Activated B cell treated with CpG ODN at 0.5 μM for 24 hours (primary cell): Measurements from ENCODE around the gene SUPT6H. TPM values are rescaled to one million over a fixed set of nuclear protein-coding genes. Genes with fewer than 3 reads are reported as not detected.
"Not testable (repeated sequence)": the region's sequence is repeated elsewhere in the genome, so short reads cannot be mapped to it uniquely, and the experiment has no call there.

ENCODE experiments used
- ATAC-seq: fragments of 200-7000 bp; cut with Tn5 transposase; one replicate; pipeline ENCODE4 v1.10.0; 2021; ENCODE audit warnings: low read depth, mild to moderate bottlenecking, moderate library complexity
- CTCF ChIA-PET: fragments of 350-600 bp; sonication (Branson Sonifier 250); formaldehyde crosslinking; loops from one replicate; lab custom pipeline; 2021; ENCODE audit warnings: antibody characterized with exemption; lab: Charles Lee
- POLR2A ChIA-PET: fragments of 350-600 bp; sonication (Branson Sonifier 250); formaldehyde crosslinking; loops from one replicate; lab custom pipeline; 2021; ENCODE audit warnings: antibody characterized with exemption; lab: Charles Lee
- DNase-seq: peaks from one replicate; pipeline ENCODE4 v3.0.0; 2022
- H3K27ac Mint-ChIP-seq: one replicate; pipeline ENCODE4 v1.8.0; 2020; ENCODE audit warnings: mixed read lengths
- H3K27me3 Mint-ChIP-seq: one replicate; pipeline ENCODE4 v1.8.0; 2021; ENCODE audit warnings: mixed read lengths
- H3K36me3 Mint-ChIP-seq: one replicate; pipeline ENCODE4 v1.8.0; 2021; ENCODE audit warnings: low read depth, mixed read lengths
- H3K4me1 Mint-ChIP-seq: one replicate; pipeline ENCODE4 v1.8.0; 2021; ENCODE audit warnings: mixed read lengths
- H3K4me3 Mint-ChIP-seq: one replicate; pipeline ENCODE4 v1.8.0; 2020; ENCODE audit warnings: mild to moderate bottlenecking, mixed read lengths
- H3K9me3 Mint-ChIP-seq: one replicate; pipeline ENCODE4 v1.8.0; 2020; ENCODE audit warnings: mixed read lengths
- intact Hi-C: fragments of 100-400 bp; cut with micrococcal nuclease; formaldehyde crosslinking; loops from one replicate; pipeline ENCODE4 v1.15.1; 2024
- total RNA-seq: library from RNA; stranded (reverse); gene quantifications from 2 replicates; pipeline ENCODE4 v1.2.3, GENCODE V29; 2022
- TF ChIP-seq, protein P1 (sequence below): fragments of 200-600 bp; IDR thresholded peaks from one replicate; pipeline ENCODE4 v1.8.0; 2022; ENCODE audit warnings: antibody characterized with exemption, mild to moderate bottlenecking

Gene SUPT6H
- total RNA-seq, 1 donor from 2014 or later, result 92.4 TPM

DNA sequence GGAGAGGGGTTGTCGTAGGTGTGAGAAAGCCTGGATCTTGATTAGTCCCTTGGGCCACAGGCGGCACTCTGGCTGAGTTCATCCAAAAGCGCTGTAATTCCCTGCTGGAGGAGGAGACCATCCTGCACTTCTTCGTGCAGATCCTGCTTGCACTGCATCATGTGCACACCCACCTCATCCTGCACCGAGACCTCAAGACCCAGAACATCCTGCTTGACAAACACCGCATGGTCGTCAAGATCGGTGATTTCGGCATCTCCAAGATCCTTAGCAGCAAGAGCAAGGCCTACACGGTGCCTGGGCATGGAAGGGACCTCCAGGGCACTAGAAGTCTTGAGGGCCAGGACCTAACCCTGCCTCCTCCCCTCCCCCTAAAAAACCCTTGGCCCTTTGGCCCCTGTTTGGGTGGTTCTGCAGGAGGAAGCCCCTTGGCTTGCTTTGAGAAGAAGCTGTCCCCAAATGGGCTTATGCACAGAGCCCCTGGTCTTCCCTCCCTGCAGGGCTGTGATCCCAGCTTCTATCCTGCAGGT lies 72.8 kb downstream of the SUPT6H start:
- Mint-ChIP-seq H3K9me3 (no peaks in the 10 kb centered on the region), H3K27ac (peak overlapping the region; percentile 81), H3K27me3 (no peaks in the 10 kb centered on the region), H3K4me1 (peaks cover 76% of the 10 kb centered on the region), H3K36me3 (peaks cover 17% of the 10 kb centered on the region), H3K4me3 (no peak overlapping the region)
- no peak for ATAC-seq
- ChIA-PET POLR2A (interaction anchor here (1.6 to 18.0 kb wide), 3 partner anchors 8 to 15 kb away, joined by 15 to 2384 read pairs (median 27); partner anchors contain the start of genes RPL23A, TLCD1 and TRAF4), CTCF (interaction anchor here (0.9 to 1.4 kb wide), 3 partner anchors 8 to 14 kb away, joined by 3 to 6 read pairs (median 4); no protein-coding TSS in a partner anchor)
- DNase-seq, result no peak
- TF ChIP-seq, protein P1, sequence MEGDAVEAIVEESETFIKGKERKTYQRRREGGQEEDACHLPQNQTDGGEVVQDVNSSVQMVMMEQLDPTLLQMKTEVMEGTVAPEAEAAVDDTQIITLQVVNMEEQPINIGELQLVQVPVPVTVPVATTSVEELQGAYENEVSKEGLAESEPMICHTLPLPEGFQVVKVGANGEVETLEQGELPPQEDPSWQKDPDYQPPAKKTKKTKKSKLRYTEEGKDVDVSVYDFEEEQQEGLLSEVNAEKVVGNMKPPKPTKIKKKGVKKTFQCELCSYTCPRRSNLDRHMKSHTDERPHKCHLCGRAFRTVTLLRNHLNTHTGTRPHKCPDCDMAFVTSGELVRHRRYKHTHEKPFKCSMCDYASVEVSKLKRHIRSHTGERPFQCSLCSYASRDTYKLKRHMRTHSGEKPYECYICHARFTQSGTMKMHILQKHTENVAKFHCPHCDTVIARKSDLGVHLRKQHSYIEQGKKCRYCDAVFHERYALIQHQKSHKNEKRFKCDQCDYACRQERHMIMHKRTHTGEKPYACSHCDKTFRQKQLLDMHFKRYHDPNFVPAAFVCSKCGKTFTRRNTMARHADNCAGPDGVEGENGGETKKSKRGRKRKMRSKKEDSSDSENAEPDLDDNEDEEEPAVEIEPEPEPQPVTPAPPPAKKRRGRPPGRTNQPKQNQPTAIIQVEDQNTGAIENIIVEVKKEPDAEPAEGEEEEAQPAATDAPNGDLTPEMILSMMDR, result no peak
- intact Hi-C loops, result no loop called here

DNA sequence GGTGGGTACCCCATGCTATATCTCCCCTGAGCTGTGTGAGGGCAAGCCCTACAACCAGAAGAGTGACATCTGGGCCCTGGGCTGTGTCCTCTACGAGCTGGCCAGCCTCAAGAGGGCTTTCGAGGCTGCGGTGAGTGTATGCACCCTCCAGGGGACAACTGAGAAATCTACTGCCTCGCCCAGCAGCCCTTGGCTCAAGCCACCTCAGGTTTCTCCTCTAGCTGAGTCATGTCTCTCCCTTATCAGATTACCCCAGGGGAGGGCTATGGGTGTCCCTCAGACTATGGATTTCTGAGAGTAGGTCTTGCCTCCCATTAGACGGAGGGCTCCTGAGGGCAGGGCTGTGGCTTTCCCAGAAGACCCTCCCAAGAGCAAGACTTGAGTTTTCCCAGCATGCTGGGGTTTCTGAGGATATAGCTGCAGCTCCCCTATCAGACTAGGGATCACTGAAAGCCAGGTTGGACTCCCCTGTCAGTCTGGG lies 73.3 kb downstream of the SUPT6H start:
- intact Hi-C loops, result no loop called here
- TF ChIP-seq, protein P1, result no peak
- Mint-ChIP-seq H3K27me3 (no peaks in the 10 kb centered on the region), H3K27ac (peak overlapping the region; percentile 65), H3K36me3 (peaks cover 19% of the 10 kb centered on the region), H3K4me3 (no peak overlapping the region), H3K4me1 (peaks cover 78% of the 10 kb centered on the region), H3K9me3 (no peaks in the 10 kb centered on the region)
- no peak for ATAC-seq
- no peak for DNase-seq
- ChIA-PET POLR2A (interaction anchor here (1.6 to 18.0 kb wide), 3 partner anchors 9 to 16 kb away, joined by 15 to 2384 read pairs (median 27); partner anchors contain the start of genes RPL23A, TLCD1 and TRAF4), CTCF (interaction anchor here (0.9 to 1.4 kb wide), 4 partner anchors 8 to 15 kb away, joined by 3 to 6 read pairs (median 4); no protein-coding TSS in a partner anchor)

DNA sequence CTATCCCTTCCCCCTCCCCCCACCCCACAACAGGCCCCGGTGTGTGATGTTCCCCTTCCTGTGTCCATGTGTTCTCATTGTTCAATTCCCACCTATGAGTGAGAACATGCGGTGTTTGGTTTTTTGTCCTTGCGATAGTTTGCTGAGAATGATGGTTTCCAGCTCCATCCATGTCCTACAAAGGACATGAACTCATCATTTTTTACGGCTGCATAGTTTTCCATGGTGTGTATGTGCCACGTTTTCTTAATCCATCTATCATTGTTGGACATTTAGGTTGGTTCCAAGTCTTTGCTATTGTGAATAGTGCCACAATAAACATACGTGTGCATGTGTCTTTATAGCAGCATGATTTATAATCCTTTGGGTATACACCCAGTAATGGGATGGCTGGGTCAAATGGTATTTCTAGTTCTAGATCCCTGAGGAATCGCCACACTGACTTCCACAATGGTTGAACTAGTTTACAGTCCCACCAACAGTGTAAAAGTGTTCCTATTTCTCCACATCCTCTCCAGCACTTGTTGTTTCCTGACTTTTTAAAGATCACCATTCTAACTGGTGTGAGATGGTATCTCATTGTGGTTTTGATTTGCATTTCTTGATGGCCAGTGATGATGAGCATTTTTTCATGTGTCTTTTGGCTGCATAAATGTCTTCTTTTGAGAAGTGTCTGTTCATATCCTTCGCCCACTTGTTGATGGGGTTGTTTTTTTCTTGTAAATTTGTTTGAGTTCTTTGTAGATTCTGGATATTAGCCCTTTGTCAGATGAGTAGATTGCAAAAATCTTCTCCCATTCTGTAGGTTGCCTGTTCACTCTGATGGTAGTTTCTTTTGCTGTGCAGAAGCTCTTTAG lies 74.1 kb downstream of the SUPT6H start:
- CTCF ChIA-PET, result interaction anchor here (1.0 to 1.4 kb wide), 3 partner anchors 8 to 14 kb away, joined by 3 to 6 read pairs (median 4); no protein-coding TSS in a partner anchor
- DNase-seq, result not testable (repeated sequence)

DNA sequence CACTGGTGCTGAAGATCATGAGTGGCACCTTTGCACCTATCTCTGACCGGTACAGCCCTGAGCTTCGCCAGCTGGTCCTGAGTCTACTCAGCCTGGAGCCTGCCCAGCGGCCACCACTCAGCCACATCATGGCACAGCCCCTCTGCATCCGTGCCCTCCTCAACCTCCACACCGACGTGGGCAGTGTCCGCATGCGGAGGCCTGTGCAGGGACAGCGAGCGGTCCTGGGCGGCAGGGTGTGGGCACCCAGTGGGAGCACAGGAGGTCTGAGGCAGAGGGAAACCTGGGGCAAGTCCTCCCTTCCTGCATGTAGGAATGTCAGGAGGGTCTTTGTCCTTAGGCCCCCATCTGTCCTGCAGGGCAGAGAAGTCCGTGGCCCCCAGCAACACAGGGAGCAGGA lies 75.3 kb downstream of the SUPT6H start:
- CTCF ChIA-PET, result interaction anchor here (0.7 to 0.9 kb wide), 2 partner anchors 10 to 11 kb away, joined by 3 read pairs; no protein-coding TSS in a partner anchor
- ATAC-seq (no peak), DNase-seq (no peak)
- TF ChIP-seq, protein P1, result no peak
- no peak overlapping the region for H3K4me3 Mint-ChIP-seq
- peaks cover 34% of the 10 kb centered on the region for H3K36me3 Mint-ChIP-seq
- H3K27me3 Mint-ChIP-seq, result no peaks in the 10 kb centered on the region
- POLR2A ChIA-PET, result interaction anchor here (1.1 to 23.0 kb wide), 2 partner anchors 10 to 12 kb away, joined by 5 to 2384 read pairs; partner anchors contain the start of genes NEK8, RPL23A and TLCD1
- intact Hi-C loops, result no loop called here
- H3K27ac Mint-ChIP-seq, result peak overlapping the region; percentile 99
- H3K4me1 Mint-ChIP-seq, result peaks cover 94% of the 10 kb centered on the region
- H3K9me3 Mint-ChIP-seq, result no peaks in the 10 kb centered on the region

More for the DNA sequence above, 74.1 kb downstream of the SUPT6H start:
- H3K4me3 Mint-ChIP-seq, H3K9me3 Mint-ChIP-seq, H3K27me3 Mint-ChIP-seq, intact Hi-C loops, ATAC-seq: not testable (repeated sequence)
- Mint-ChIP-seq H3K4me1 (peaks cover 84% of the 10 kb centered on the region), H3K36me3 (peaks cover 28% of the 10 kb centered on the region), H3K27ac (peak overlapping the region; percentile 99)
- POLR2A ChIA-PET, result interaction anchor here (1.6 to 23.0 kb wide), 4 partner anchors 9 to 16 kb away, joined by 15 to 2384 read pairs (median 1206); partner anchors contain the start of genes NEK8, RPL23A, TLCD1 and TRAF4
